SK-N-SH (cell line): ENCODE measurements around the gene PFKFB2. TPM values are rescaled to one million over a fixed set of nuclear protein-coding genes. Genes with fewer than 3 reads are reported as not detected.
A peak's percentile ranks its signal among the peaks of the same experiment; 100 is the strongest.

Experiments used
- CTCF ChIA-PET: fragments of 300-600, 350-600 bp; formaldehyde crosslinking; extraction: SDS; loops from one replicate; lab custom pipeline; 2021; lab: Yijun Ruan, JAX
- POLR2A ChIA-PET: fragments of 350-600 bp; sonication (Branson Sonifier 250); formaldehyde crosslinking; extraction: SDS; loops from one replicate; lab custom pipeline; 2020; ENCODE audit warnings: antibody characterized with exemption, inconsistent platforms; lab: Yijun Ruan, JAX
- DNase-seq: peaks from one replicate; pipeline ENCODE4 v3.0.0; 2012
- H2AFZ ChIP-seq: fragments of 200-600 bp; sonication (generic); 2 replicates; pipeline ENCODE4 v1.8.1; 2016; ENCODE audit warnings: antibody characterized with exemption, mild to moderate bottlenecking, low read depth
- H3F3A ChIP-seq: fragments of 200-600 bp; sonication (generic); replicated peaks from 2 replicates; pipeline ENCODE3; 2016; ENCODE audit warnings: antibody characterized with exemption, mild to moderate bottlenecking; ENCODE audit not compliant: insufficient read depth
- H3K27ac ChIP-seq, 2 experiments: fragments of 200-500 bp in 1 of 2; fragments of 200-600 bp in 1 of 2; sonication (Bioruptor generic) in 1 of 2; sonication (generic), shearing (Covaris generic) in 1 of 2; 2 replicates each; pipeline versions ENCODE4 v1.5.1 to v1.6.1; 2014 to 2016; ENCODE audit warnings: low read depth in 2 of 2, inconsistent platforms in 1 of 2, low read length in 1 of 2, mild to moderate bottlenecking in 1 of 2, mixed read lengths in 1 of 2
- H3K27me3 ChIP-seq: fragments of 200-600 bp; sonication (generic), shearing (Covaris generic); 2 replicates; pipeline ENCODE4 v1.6.1; 2016; ENCODE audit warnings: mixed run types; ENCODE audit not compliant: insufficient read depth
- H3K36me3 ChIP-seq, 2 experiments: fragments of 200-500 bp in 1 of 2; fragments of 200-600 bp in 1 of 2; sonication (Bioruptor generic) in 1 of 2; sonication (generic) in 1 of 2; replicated peaks in 1 of 2; 2 replicates each; pipeline versions ENCODE3 to v1.5.1; 2014 to 2016; ENCODE audit warnings: low read length in 1 of 2, mild to moderate bottlenecking in 1 of 2; ENCODE audit not compliant: insufficient read depth in 2 of 2, control insufficient read depth in 1 of 2
- H3K4me1 ChIP-seq, 2 experiments: fragments of 200-500 bp in 1 of 2; fragments of 200-600 bp in 1 of 2; sonication (Bioruptor generic) in 1 of 2; sonication (generic), shearing (Covaris generic) in 1 of 2; 2 replicates each; pipeline versions ENCODE4 v1.5.1 to v1.6.1; 2014 to 2016; ENCODE audit warnings: low read depth in 1 of 2, low read length in 1 of 2, mixed run types in 1 of 2; ENCODE audit not compliant: insufficient read depth in 2 of 2, control insufficient read depth in 1 of 2
- H3K4me2 ChIP-seq: fragments of 200-600 bp; sonication (generic), shearing (Covaris generic); 2 replicates; pipeline ENCODE4 v1.6.1; 2017; ENCODE audit warnings: mixed run types
- H3K4me3 ChIP-seq, 2 experiments: fragments of 200-500 bp in 1 of 2; fragments of 200-600 bp in 1 of 2; sonication (Bioruptor generic) in 1 of 2; sonication (generic), shearing (Covaris generic) in 1 of 2; 2 replicates each; pipeline versions ENCODE4 v1.5.1 to v1.8.1; 2014 to 2016; ENCODE audit warnings: low read depth in 2 of 2, inconsistent platforms in 1 of 2, low read length in 1 of 2, mild to moderate bottlenecking in 1 of 2, mixed read lengths in 1 of 2, moderate library complexity in 1 of 2
- H3K79me2 ChIP-seq: fragments of 200-600 bp; sonication (generic); 2 replicates; pipeline ENCODE4 v1.8.1; 2017; ENCODE audit warnings: mild to moderate bottlenecking; ENCODE audit not compliant: insufficient read depth
- H3K9ac ChIP-seq: fragments of 200-600 bp; sonication (generic); 2 replicates; pipeline ENCODE4 v1.6.1; 2017; ENCODE audit warnings: mixed run types
- H3K9me2 ChIP-seq: fragments of 200-600 bp; sonication (generic); 2 replicates; pipeline ENCODE4 v1.6.1; 2017; ENCODE audit warnings: mixed run types
- H3K9me3 ChIP-seq: fragments of 200-600 bp; sonication (generic); 2 replicates; pipeline ENCODE4 v1.6.1; 2017; ENCODE audit warnings: mixed run types, mild to moderate bottlenecking, moderate library complexity
- H4K20me1 ChIP-seq: fragments of 200-600 bp; sonication (generic); 2 replicates; pipeline ENCODE4 v1.6.1; 2017; ENCODE audit warnings: mild to moderate bottlenecking, mixed run types; ENCODE audit not compliant: insufficient read depth
- CHD2 ChIP-seq: fragments of 150-350 bp; IDR thresholded peaks from 2 replicates; pipeline ENCODE4 v1.6.1; 2018; ENCODE audit warnings: low read length; ENCODE audit not compliant: partially characterized antibody
- ELF1 ChIP-seq: IDR thresholded peaks from 2 replicates; pipeline ENCODE4 v1.4.0; 2012
- EZH2phosphoT487 ChIP-seq: fragments of 200-600 bp; sonication (generic); IDR thresholded peaks from 2 replicates; pipeline ENCODE4 v1.6.1; 2017; ENCODE audit warnings: low read depth, mixed run types, mild to moderate bottlenecking, antibody characterized with exemption, moderate library complexity, borderline replicate concordance
- FOSL2 ChIP-seq: IDR thresholded peaks from 2 replicates; pipeline ENCODE4 v1.4.0; 2012; ENCODE audit warnings: low read depth, mild to moderate bottlenecking, moderate library complexity, borderline replicate concordance
- FOXJ3 ChIP-seq: sonication (generic); formaldehyde crosslinking; IDR thresholded peaks from 2 replicates; pipeline ENCODE4 v1.5.1; 2020; ENCODE audit warnings: mild to moderate bottlenecking, missing genetic modification reagents
- FOXM1 ChIP-seq: IDR thresholded peaks from 2 replicates; pipeline ENCODE4 v1.4.0; 2012; ENCODE audit warnings: low read depth, mild to moderate bottlenecking
- GABPA ChIP-seq: IDR thresholded peaks from 2 replicates; pipeline ENCODE4 v1.4.0; 2012; ENCODE audit warnings: low read depth, mild to moderate bottlenecking
- GATA2 ChIP-seq: sonication (generic); formaldehyde crosslinking; IDR thresholded peaks from 2 replicates; pipeline ENCODE4 v1.5.0; 2020; ENCODE audit warnings: mild to moderate bottlenecking, missing genetic modification reagents
- JUND ChIP-seq: IDR thresholded peaks from 2 replicates; pipeline ENCODE4 v1.4.0; 2012
- MEF2A ChIP-seq: IDR thresholded peaks from 2 replicates; pipeline ENCODE4 v1.4.0; 2012; ENCODE audit warnings: low read depth, borderline replicate concordance
- MXI1 ChIP-seq: IDR thresholded peaks from 2 replicates; pipeline ENCODE4 v1.6.1; 2012; ENCODE audit warnings: mild to moderate bottlenecking, low read depth, low read length, improper control_type of control experiment
- NRF1 ChIP-seq: IDR thresholded peaks from 2 replicates; pipeline ENCODE4 v1.6.1; 2012; ENCODE audit warnings: low read depth, mild to moderate bottlenecking, low read length
- POLR2AphosphoS5 ChIP-seq: IDR thresholded peaks from 2 replicates; pipeline ENCODE4 v1.6.1; 2012; ENCODE audit warnings: low read depth, low read length
- RAD21 ChIP-seq: IDR thresholded peaks from 2 replicates; pipeline ENCODE4 v1.6.1; 2012; ENCODE audit warnings: mild to moderate bottlenecking, low read length
- RCOR1 ChIP-seq: fragments of 150-350 bp; IDR thresholded peaks from 2 replicates; pipeline ENCODE4 v1.6.1; 2017; ENCODE audit warnings: antibody characterized with exemption, low read length
- RFX5 ChIP-seq: IDR thresholded peaks from 2 replicates; pipeline ENCODE4 v1.6.1; 2012; ENCODE audit warnings: mild to moderate bottlenecking, improper control_type of control experiment, low read length
- RXRA ChIP-seq: IDR thresholded peaks from 2 replicates; pipeline ENCODE4 v1.4.0; 2012; ENCODE audit warnings: low read depth, mild to moderate bottlenecking, borderline replicate concordance
- SIN3A ChIP-seq: IDR thresholded peaks from 2 replicates; pipeline ENCODE4 v1.6.1; 2012; ENCODE audit warnings: low read depth, mild to moderate bottlenecking, low read length, moderate library complexity, borderline replicate concordance
- TAF1 ChIP-seq: IDR thresholded peaks from 2 replicates; pipeline ENCODE4 v1.6.1; 2012; ENCODE audit warnings: low read depth, mild to moderate bottlenecking, low read length, moderate library complexity, borderline replicate concordance
- TCF12 ChIP-seq: IDR thresholded peaks from 2 replicates; pipeline ENCODE4 v1.4.0; 2012
- TEAD4 ChIP-seq: IDR thresholded peaks from 2 replicates; pipeline ENCODE4 v1.4.0; 2012; ENCODE audit warnings: mild to moderate bottlenecking, borderline replicate concordance; ENCODE audit not compliant: insufficient read depth
- YY1 ChIP-seq: IDR thresholded peaks from 2 replicates; pipeline ENCODE4 v1.4.0; 2012; ENCODE audit warnings: low read depth, mild to moderate bottlenecking
- WGBS: methylation state at CpG from one replicate; pipeline ENCODE4 v1.1.6; 2017; ENCODE audit warnings: low lambda C conversion rate; 5-methylcytosine and 5-hydroxymethylcytosine counted together
- polyA plus RNA-seq, 3 experiments: library from polyadenylated mRNA; depleted of rRNA; stranded (reverse); fragments of >200 nt; gene quantifications; 2 replicates each; pipeline ENCODE4 v1.2.3, GENCODE V29; 2012
- TF ChIP-seq, protein P1 (sequence below): IDR thresholded peaks from 2 replicates; pipeline ENCODE4 v1.4.0; 2012; ENCODE audit warnings: low read depth
- TF ChIP-seq, protein P2 (sequence below): IDR thresholded peaks from 2 replicates; pipeline ENCODE4 v1.4.0; 2012; ENCODE audit warnings: low read depth, borderline replicate concordance
- TF ChIP-seq, protein P3 (sequence below): fragments of 150-350 bp; IDR thresholded peaks from 2 replicates; pipeline ENCODE4 v1.6.1; 2017; ENCODE audit warnings: antibody characterized with exemption, low read length, low read depth, borderline replicate concordance
- TF ChIP-seq, protein P4 (sequence below): IDR thresholded peaks from 2 replicates; pipeline ENCODE4 v1.6.1; 2012; ENCODE audit warnings: mild to moderate bottlenecking, low read depth, low read length, moderate library complexity
- TF ChIP-seq, protein P5 (sequence below): IDR thresholded peaks from 2 replicates; pipeline ENCODE4 v1.4.0; 2012; ENCODE audit warnings: low read depth, borderline replicate concordance

Gene PFKFB2
- polyA plus RNA-seq, 1 of the 3 experiments (the other 2 are of a cell fraction) = 1.8 TPM

DNA sequence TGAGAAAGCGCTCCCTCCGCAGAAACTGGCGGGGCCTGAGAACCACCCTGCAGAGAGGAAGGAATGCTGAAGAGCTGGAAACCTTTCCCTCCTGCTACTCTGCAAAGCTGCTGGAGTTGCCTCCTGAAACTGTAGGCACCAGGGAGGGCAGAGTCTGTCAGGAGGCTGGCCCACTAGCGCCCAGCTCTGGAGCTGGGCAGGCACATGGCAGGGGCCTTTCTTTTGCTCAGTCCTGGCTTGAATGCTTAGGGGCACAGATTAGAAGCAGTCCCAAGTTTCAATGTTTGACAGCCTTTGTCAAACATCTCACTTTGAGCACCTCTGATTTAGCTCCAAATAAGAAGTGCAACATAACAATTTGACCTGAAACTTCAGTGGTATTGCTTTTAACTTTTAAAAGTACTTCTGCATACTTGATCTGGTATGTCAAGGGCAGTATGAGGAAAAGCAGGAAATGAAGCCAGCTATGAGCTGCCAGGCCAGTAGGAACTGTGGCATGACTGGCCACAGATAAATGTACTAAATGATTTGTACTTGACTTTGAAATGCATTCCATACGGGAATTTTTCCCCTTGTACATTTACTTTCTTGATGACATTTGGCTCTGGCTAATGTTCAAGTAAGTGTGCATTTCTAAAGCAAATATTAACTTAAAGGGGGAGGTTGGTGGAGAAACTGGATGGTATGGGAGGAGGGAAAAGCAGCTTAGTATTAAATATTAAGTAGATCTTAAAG lies 27.8 kb upstream of the PFKFB2 start:
- Histone ChIP-seq H3K27me3 (no peaks in the 10 kb centered on the region), H3K9me2 (no peaks in the 10 kb centered on the region), H2AFZ (peak overlapping the region; percentile 77; the same call in 1 of the 2 replicates), H3K4me1 (peaks cover 8 to 43% of the 10 kb centered on the region in 2 experiments), H3K9me3 (no peaks in the 10 kb centered on the region), H3K79me2 (no peaks in the 10 kb centered on the region), H3F3A (peaks cover 17% of the 10 kb centered on the region), H3K9ac (peak overlapping the region; percentile 10; the same call in 1 of the 2 replicates), H4K20me1 (no peaks in the 10 kb centered on the region), H3K27ac (peak overlapping the region; percentile 72 to 91), H3K36me3 (no peaks in the 10 kb centered on the region), H3K4me3 (no peak overlapping the region), H3K4me2 (peak overlapping the region; percentile 53)
- ChIA-PET CTCF (interaction anchor here (0.7 to 1.6 kb wide), 3 partner anchors 21 to 59 kb away, joined by 3 to 4 read pairs (median 3); partner anchors contain the start of gene PFKFB2), POLR2A (no interaction called here)
- no peak for DNase-seq
- 44% methylated on average over 5 of the region's 5 CpGs for WGBS
- TF ChIP-seq GABPA (no peak), RCOR1 (no peak), CHD2 (no peak), TEAD4 (peak; percentile 74; the same call in 1 of the 2 replicates), ELF1 (peak; percentile 49; the same call in 1 of the 2 replicates), FOXM1 (no peak), RXRA (peak; percentile 20; the same call in 1 of the 2 replicates), SIN3A (peak; percentile 39; the same call in 1 of the 2 replicates), YY1 (no peak), RAD21 (no peak), EZH2phosphoT487 (no peak), TCF12 (peak; percentile 90), JUND (peak; percentile 71), TAF1 (no peak), FOXJ3 (CRISPR knock-in tag) (no peak), NRF1 (no peak), MEF2A (no peak), GATA2 (CRISPR knock-in tag) (no peak), RFX5 (no peak), FOSL2 (peak; percentile 46; the same call in 1 of the 2 replicates), MXI1 (no peak), POLR2AphosphoS5 (peak; percentile 51; the same call in 1 of the 2 replicates)
- TF ChIP-seq, protein P1, sequence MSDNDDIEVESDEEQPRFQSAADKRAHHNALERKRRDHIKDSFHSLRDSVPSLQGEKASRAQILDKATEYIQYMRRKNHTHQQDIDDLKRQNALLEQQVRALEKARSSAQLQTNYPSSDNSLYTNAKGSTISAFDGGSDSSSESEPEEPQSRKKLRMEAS = 0 out of 2 replicates have a peak, but pooled peaks have one; percentile 25
- TF ChIP-seq, protein P2, sequence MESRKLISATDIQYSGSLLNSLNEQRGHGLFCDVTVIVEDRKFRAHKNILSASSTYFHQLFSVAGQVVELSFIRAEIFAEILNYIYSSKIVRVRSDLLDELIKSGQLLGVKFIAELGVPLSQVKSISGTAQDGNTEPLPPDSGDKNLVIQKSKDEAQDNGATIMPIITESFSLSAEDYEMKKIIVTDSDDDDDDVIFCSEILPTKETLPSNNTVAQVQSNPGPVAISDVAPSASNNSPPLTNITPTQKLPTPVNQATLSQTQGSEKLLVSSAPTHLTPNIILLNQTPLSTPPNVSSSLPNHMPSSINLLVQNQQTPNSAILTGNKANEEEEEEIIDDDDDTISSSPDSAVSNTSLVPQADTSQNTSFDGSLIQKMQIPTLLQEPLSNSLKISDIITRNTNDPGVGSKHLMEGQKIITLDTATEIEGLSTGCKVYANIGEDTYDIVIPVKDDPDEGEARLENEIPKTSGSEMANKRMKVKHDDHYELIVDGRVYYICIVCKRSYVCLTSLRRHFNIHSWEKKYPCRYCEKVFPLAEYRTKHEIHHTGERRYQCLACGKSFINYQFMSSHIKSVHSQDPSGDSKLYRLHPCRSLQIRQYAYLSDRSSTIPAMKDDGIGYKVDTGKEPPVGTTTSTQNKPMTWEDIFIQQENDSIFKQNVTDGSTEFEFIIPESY = 0 out of 2 replicates have a peak, but pooled peaks have one; percentile 24
- TF ChIP-seq, protein P3, sequence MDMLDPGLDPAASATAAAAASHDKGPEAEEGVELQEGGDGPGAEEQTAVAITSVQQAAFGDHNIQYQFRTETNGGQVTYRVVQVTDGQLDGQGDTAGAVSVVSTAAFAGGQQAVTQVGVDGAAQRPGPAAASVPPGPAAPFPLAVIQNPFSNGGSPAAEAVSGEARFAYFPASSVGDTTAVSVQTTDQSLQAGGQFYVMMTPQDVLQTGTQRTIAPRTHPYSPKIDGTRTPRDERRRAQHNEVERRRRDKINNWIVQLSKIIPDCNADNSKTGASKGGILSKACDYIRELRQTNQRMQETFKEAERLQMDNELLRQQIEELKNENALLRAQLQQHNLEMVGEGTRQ = no peak
- TF ChIP-seq, protein P4, sequence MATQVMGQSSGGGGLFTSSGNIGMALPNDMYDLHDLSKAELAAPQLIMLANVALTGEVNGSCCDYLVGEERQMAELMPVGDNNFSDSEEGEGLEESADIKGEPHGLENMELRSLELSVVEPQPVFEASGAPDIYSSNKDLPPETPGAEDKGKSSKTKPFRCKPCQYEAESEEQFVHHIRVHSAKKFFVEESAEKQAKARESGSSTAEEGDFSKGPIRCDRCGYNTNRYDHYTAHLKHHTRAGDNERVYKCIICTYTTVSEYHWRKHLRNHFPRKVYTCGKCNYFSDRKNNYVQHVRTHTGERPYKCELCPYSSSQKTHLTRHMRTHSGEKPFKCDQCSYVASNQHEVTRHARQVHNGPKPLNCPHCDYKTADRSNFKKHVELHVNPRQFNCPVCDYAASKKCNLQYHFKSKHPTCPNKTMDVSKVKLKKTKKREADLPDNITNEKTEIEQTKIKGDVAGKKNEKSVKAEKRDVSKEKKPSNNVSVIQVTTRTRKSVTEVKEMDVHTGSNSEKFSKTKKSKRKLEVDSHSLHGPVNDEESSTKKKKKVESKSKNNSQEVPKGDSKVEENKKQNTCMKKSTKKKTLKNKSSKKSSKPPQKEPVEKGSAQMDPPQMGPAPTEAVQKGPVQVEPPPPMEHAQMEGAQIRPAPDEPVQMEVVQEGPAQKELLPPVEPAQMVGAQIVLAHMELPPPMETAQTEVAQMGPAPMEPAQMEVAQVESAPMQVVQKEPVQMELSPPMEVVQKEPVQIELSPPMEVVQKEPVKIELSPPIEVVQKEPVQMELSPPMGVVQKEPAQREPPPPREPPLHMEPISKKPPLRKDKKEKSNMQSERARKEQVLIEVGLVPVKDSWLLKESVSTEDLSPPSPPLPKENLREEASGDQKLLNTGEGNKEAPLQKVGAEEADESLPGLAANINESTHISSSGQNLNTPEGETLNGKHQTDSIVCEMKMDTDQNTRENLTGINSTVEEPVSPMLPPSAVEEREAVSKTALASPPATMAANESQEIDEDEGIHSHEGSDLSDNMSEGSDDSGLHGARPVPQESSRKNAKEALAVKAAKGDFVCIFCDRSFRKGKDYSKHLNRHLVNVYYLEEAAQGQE = no peak
- TF ChIP-seq, protein P5, sequence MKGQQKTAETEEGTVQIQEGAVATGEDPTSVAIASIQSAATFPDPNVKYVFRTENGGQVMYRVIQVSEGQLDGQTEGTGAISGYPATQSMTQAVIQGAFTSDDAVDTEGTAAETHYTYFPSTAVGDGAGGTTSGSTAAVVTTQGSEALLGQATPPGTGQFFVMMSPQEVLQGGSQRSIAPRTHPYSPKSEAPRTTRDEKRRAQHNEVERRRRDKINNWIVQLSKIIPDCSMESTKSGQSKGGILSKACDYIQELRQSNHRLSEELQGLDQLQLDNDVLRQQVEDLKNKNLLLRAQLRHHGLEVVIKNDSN = no peak
